Peyer's patch (tissue), 4 donors: ENCODE measurements around the gene TUBGCP2.

Experiments
- CTCF ChIP-seq, 6 experiments: fragments of 450-650 bp in 4 of 6; fragments of 200-600 bp in 2 of 6; sonication (generic) in 1 of 6; IDR thresholded peaks; one replicate each; pipeline ENCODE4 v1.5.1; 2017 to 2019; ENCODE audit warnings: antibody characterized with exemption in 6 of 6, mild to moderate bottlenecking in 3 of 6, moderate library complexity in 1 of 6
- POLR2A ChIP-seq, 2 donors: fragments of 450-650 bp; IDR thresholded peaks; one replicate each; pipeline ENCODE4 v1.5.1; 2017; ENCODE audit warnings: antibody characterized with exemption in 2 of 2, mild to moderate bottlenecking in 2 of 2, moderate library complexity in 2 of 2

GRCh38 chr10:133353202-133353959 is 44.7 kb upstream of the TUBGCP2 start:
- peak in 1 of 6 experiments; percentile 24 for TF ChIP-seq CTCF (IDR thresholded peaks at IDR 0.05)
- TF ChIP-seq POLR2A (IDR thresholded peaks at IDR 0.05), result peak in 1 of 2 donors; percentile 15
